ENCODE measurements around the gene KREMEN2.

KREMEN2 gene

DNA sequence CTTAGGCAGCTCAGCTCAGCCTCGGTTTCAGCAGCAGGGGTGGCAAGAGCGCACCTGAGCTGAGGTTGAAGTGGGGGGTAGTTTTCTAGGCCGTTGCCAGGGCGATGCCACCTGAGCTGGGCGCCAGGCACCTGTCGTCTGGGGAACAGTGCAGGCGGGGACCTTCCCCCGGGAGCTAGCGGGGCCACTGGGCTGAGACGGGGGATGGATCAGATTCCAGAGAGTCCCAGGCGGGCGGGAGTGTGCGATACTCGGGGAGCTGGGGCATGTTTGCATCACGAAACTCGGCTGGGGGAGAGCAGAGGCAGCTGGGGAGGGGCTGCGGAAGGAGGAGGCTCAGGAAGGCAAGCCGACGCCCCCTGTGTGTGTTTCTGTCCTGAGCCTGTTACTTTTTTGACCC, 48.2 kb downstream of the KREMEN2 start:
- no peaks in the 10 kb centered on the region for H3K9me3 ChIP-seq (ENCODE audit: control insufficient read depth, low read length)
- H3K4me1 ChIP-seq, result peaks cover 43% of the 10 kb centered on the region
- H3K36me3 ChIP-seq (ENCODE audit: control insufficient read depth, insufficient read depth, low read length), result no peaks in the 10 kb centered on the region
- H3K4me2 ChIP-seq (ENCODE audit: low read length), result peak overlapping the region; percentile 69
- no peak overlapping the region for H3K9ac ChIP-seq
- peaks cover 5% of the 10 kb centered on the region for H3K79me2 ChIP-seq
- H2AFZ ChIP-seq, result peak overlapping the region; percentile 83
- H3K4me3 ChIP-seq (ENCODE audit: low read depth, low read length), result peak overlapping the region; percentile 27
- H3K27me3 ChIP-seq (ENCODE audit: control insufficient read depth, insufficient read depth, low read length), result no peaks in the 10 kb centered on the region
- peak overlapping the region; percentile 98 for H3K27ac ChIP-seq
- TF ChIP-seq, protein P1, sequence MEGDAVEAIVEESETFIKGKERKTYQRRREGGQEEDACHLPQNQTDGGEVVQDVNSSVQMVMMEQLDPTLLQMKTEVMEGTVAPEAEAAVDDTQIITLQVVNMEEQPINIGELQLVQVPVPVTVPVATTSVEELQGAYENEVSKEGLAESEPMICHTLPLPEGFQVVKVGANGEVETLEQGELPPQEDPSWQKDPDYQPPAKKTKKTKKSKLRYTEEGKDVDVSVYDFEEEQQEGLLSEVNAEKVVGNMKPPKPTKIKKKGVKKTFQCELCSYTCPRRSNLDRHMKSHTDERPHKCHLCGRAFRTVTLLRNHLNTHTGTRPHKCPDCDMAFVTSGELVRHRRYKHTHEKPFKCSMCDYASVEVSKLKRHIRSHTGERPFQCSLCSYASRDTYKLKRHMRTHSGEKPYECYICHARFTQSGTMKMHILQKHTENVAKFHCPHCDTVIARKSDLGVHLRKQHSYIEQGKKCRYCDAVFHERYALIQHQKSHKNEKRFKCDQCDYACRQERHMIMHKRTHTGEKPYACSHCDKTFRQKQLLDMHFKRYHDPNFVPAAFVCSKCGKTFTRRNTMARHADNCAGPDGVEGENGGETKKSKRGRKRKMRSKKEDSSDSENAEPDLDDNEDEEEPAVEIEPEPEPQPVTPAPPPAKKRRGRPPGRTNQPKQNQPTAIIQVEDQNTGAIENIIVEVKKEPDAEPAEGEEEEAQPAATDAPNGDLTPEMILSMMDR (IDR thresholded peaks at IDR 0.05), result no peak

DNA sequence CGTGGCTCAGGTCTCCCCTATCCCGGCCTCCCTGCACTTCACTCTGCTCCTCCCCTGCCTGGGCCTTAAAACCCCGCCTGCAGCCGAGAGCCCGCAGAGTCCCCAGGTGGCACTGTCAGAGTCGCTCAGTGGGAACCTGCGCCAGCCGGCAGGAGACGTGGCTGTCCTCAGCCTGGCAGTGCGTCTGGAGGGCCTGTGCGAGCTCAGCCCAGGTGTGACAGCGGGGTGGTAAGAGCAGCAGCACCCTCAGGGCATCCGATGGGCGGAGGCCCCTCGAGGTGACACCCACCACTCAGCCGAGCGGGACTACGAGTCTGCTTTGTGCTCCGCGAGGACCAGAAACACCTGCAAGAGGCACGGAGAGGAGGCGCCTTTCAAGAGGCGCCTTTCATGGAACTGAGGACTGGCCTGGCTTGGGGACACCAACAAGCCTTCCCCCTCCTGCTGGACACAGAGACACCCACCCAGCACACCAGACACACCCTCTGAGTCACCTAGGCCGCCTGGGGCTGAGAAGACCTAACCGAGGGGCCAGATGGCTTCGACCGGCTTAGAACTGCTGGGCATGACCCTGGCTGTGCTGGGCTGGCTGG, 48.8 kb downstream of the KREMEN2 start, which contains the start of gene CLDN9:
TSS of gene CLDN9 (plus strand) at position 96 of the 593 bp plus-strand sequence. CDS start at position 536, 440 bp downstream.
- Histone ChIP-seq H3K9ac (no peak within 1 kb of the TSS), H3K27me3 (ENCODE audit: control insufficient read depth, insufficient read depth, low read length) (no peaks in the 10 kb centered on the region), H3K27ac (peak within 1 kb of the TSS; percentile 98), H2AFZ (peak within 1 kb of the TSS; percentile 83), H3K4me1 (peaks cover 43% of the 10 kb centered on the region), H3K4me3 (ENCODE audit: low read depth, low read length) (peak within 1 kb of the TSS; percentile 27), H3K36me3 (ENCODE audit: control insufficient read depth, insufficient read depth, low read length) (no peaks in the 10 kb centered on the region), H3K4me2 (ENCODE audit: low read length) (peak within 1 kb of the TSS; percentile 69), H3K79me2 (peaks cover 5% of the 10 kb centered on the region), H3K9me3 (ENCODE audit: control insufficient read depth, low read length) (no peaks in the 10 kb centered on the region)
- TF ChIP-seq, protein P1 (IDR thresholded peaks at IDR 0.05), result peak; percentile 39

DNA sequence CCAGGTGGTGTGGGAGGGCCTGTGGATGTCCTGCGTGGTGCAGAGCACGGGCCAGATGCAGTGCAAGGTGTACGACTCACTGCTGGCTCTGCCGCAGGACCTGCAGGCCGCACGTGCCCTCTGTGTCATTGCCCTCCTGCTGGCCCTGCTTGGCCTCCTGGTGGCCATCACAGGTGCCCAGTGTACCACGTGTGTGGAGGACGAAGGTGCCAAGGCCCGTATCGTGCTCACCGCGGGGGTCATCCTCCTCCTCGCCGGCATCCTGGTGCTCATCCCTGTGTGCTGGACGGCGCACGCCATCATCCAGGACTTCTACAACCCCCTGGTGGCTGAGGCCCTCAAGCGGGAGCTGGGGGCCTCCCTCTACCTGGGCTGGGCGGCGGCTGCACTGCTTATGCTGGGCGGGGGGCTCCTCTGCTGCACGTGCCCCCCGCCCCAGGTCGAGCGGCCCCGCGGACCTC, 49.4 kb downstream of the KREMEN2 start:
- Histone ChIP-seq H3K4me3 (ENCODE audit: low read depth, low read length) (no peak overlapping the region), H3K9me3 (ENCODE audit: control insufficient read depth, low read length) (no peaks in the 10 kb centered on the region), H3K36me3 (ENCODE audit: control insufficient read depth, insufficient read depth, low read length) (no peaks in the 10 kb centered on the region), H3K27ac (peak overlapping the region; percentile 98), H2AFZ (no peak overlapping the region), H3K79me2 (peaks cover 4% of the 10 kb centered on the region), H3K9ac (no peak overlapping the region), H3K27me3 (ENCODE audit: control insufficient read depth, insufficient read depth, low read length) (no peaks in the 10 kb centered on the region), H3K4me2 (ENCODE audit: low read length) (no peak overlapping the region), H3K4me1 (peaks cover 44% of the 10 kb centered on the region)
- TF ChIP-seq, protein P1 (IDR thresholded peaks at IDR 0.05), result no peak

DNA sequence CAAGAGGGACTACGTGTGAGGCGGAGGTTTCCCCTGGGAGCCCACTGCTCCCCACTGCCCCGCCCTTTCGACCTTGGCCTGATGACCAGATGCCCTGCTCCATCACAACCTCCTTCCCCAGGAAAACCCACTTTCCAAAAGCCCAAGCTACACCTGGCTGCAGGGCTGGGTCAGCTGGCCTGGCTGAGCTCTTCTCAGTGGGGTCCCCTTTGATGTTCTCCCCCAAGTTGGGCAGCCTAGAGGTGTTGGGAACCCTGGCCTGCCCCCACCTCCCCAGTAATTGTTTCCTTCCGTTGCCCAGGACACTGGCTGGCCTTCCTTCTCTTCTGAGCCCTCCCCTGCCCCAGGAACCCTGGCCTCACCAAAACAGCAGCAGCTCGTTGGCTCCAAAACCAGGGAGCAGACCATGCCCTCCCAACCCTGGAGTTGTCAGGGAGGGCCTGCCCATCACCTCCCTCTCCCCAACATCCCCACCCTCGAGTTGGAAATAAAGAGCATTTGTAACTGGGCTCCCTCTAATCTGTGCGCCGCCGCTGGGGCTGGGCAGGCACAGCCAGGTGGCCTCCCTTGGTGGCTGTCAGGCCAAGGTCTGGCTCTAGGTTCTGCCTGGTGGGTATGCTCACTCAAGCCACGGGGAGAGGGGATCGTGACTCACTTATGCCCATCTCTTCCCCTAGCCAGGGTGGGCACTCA, 50.1 kb downstream of the KREMEN2 start:
- no peak overlapping the region for H3K27ac ChIP-seq
- H3K9ac ChIP-seq, result no peak overlapping the region
- H3K9me3 ChIP-seq (ENCODE audit: control insufficient read depth, low read length), result no peaks in the 10 kb centered on the region
- no peak overlapping the region for H3K4me3 ChIP-seq (ENCODE audit: low read depth, low read length)
- H3K27me3 ChIP-seq (ENCODE audit: control insufficient read depth, insufficient read depth, low read length), result no peaks in the 10 kb centered on the region
- H2AFZ ChIP-seq, result no peak overlapping the region
- peaks cover 3% of the 10 kb centered on the region for H3K79me2 ChIP-seq
- peaks cover 38% of the 10 kb centered on the region for H3K4me1 ChIP-seq
- TF ChIP-seq, protein P1 (IDR thresholded peaks at IDR 0.05), result no peak
- H3K4me2 ChIP-seq (ENCODE audit: low read length), result no peak overlapping the region
- no peaks in the 10 kb centered on the region for H3K36me3 ChIP-seq (ENCODE audit: control insufficient read depth, insufficient read depth, low read length)
